ENCODE measurements around the gene MACROD2.

GRCh38 chr20:15494851-15495250, 1499.5 kb downstream of the MACROD2 start:
- TF ChIP-seq CTCF (conservative IDR thresholded peaks at IDR 0.05) (no peak), ZFX (IDR thresholded peaks at IDR 0.05) (no peak)
